Measurements from ENCODE around the gene GLIS1. TPM values are rescaled to one million over a fixed set of nuclear protein-coding genes. Genes with fewer than 3 reads are reported as not detected.

The GLIS1 gene
- total and polyA plus RNA-seq, 2 of the 8 experiments (the other 6 are each of a cell fraction or from before 2014, with no cell fraction given) = 0.15 to 0.22 TPM

- TF ChIP-seq, protein P1, sequence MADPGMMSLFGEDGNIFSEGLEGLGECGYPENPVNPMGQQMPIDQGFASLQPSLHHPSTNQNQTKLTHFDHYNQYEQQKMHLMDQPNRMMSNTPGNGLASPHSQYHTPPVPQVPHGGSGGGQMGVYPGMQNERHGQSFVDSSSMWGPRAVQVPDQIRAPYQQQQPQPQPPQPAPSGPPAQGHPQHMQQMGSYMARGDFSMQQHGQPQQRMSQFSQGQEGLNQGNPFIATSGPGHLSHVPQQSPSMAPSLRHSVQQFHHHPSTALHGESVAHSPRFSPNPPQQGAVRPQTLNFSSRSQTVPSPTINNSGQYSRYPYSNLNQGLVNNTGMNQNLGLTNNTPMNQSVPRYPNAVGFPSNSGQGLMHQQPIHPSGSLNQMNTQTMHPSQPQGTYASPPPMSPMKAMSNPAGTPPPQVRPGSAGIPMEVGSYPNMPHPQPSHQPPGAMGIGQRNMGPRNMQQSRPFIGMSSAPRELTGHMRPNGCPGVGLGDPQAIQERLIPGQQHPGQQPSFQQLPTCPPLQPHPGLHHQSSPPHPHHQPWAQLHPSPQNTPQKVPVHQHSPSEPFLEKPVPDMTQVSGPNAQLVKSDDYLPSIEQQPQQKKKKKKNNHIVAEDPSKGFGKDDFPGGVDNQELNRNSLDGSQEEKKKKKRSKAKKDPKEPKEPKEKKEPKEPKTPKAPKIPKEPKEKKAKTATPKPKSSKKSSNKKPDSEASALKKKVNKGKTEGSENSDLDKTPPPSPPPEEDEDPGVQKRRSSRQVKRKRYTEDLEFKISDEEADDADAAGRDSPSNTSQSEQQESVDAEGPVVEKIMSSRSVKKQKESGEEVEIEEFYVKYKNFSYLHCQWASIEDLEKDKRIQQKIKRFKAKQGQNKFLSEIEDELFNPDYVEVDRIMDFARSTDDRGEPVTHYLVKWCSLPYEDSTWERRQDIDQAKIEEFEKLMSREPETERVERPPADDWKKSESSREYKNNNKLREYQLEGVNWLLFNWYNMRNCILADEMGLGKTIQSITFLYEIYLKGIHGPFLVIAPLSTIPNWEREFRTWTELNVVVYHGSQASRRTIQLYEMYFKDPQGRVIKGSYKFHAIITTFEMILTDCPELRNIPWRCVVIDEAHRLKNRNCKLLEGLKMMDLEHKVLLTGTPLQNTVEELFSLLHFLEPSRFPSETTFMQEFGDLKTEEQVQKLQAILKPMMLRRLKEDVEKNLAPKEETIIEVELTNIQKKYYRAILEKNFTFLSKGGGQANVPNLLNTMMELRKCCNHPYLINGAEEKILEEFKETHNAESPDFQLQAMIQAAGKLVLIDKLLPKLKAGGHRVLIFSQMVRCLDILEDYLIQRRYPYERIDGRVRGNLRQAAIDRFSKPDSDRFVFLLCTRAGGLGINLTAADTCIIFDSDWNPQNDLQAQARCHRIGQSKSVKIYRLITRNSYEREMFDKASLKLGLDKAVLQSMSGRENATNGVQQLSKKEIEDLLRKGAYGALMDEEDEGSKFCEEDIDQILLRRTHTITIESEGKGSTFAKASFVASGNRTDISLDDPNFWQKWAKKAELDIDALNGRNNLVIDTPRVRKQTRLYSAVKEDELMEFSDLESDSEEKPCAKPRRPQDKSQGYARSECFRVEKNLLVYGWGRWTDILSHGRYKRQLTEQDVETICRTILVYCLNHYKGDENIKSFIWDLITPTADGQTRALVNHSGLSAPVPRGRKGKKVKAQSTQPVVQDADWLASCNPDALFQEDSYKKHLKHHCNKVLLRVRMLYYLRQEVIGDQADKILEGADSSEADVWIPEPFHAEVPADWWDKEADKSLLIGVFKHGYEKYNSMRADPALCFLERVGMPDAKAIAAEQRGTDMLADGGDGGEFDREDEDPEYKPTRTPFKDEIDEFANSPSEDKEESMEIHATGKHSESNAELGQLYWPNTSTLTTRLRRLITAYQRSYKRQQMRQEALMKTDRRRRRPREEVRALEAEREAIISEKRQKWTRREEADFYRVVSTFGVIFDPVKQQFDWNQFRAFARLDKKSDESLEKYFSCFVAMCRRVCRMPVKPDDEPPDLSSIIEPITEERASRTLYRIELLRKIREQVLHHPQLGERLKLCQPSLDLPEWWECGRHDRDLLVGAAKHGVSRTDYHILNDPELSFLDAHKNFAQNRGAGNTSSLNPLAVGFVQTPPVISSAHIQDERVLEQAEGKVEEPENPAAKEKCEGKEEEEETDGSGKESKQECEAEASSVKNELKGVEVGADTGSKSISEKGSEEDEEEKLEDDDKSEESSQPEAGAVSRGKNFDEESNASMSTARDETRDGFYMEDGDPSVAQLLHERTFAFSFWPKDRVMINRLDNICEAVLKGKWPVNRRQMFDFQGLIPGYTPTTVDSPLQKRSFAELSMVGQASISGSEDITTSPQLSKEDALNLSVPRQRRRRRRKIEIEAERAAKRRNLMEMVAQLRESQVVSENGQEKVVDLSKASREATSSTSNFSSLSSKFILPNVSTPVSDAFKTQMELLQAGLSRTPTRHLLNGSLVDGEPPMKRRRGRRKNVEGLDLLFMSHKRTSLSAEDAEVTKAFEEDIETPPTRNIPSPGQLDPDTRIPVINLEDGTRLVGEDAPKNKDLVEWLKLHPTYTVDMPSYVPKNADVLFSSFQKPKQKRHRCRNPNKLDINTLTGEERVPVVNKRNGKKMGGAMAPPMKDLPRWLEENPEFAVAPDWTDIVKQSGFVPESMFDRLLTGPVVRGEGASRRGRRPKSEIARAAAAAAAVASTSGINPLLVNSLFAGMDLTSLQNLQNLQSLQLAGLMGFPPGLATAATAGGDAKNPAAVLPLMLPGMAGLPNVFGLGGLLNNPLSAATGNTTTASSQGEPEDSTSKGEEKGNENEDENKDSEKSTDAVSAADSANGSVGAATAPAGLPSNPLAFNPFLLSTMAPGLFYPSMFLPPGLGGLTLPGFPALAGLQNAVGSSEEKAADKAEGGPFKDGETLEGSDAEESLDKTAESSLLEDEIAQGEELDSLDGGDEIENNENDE (IDR thresholded peaks at IDR 0.05; ENCODE audit: insufficient replicate concordance, low read length) = no peak
- TF ChIP-seq, protein P2, sequence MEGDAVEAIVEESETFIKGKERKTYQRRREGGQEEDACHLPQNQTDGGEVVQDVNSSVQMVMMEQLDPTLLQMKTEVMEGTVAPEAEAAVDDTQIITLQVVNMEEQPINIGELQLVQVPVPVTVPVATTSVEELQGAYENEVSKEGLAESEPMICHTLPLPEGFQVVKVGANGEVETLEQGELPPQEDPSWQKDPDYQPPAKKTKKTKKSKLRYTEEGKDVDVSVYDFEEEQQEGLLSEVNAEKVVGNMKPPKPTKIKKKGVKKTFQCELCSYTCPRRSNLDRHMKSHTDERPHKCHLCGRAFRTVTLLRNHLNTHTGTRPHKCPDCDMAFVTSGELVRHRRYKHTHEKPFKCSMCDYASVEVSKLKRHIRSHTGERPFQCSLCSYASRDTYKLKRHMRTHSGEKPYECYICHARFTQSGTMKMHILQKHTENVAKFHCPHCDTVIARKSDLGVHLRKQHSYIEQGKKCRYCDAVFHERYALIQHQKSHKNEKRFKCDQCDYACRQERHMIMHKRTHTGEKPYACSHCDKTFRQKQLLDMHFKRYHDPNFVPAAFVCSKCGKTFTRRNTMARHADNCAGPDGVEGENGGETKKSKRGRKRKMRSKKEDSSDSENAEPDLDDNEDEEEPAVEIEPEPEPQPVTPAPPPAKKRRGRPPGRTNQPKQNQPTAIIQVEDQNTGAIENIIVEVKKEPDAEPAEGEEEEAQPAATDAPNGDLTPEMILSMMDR (IDR thresholded peaks at IDR 0.05; ENCODE audit: control extremely low read depth in 1 of 3, insufficient read depth in 1 of 3, low read depth in 1 of 3, low read length in 3 of 3) = no peak
- no peak for TF ChIP-seq CBX5 (IDR thresholded peaks at IDR 0.05; ENCODE audit: low read depth, low read length)
- TF ChIP-seq FOSL1 (IDR thresholded peaks at IDR 0.05; ENCODE audit: insufficient read depth, low read depth, low read length) = no peak
- no peak for TF ChIP-seq SP4 (IDR thresholded peaks at IDR 0.05; ENCODE audit: low read length)
- no peak for TF ChIP-seq KDM1A (IDR thresholded peaks at IDR 0.05; ENCODE audit: borderline replicate concordance, low read length)
- no peak for TF ChIP-seq SUZ12 (IDR thresholded peaks at IDR 0.05; ENCODE audit: low read length)
- no peak for TF ChIP-seq POU5F1 (IDR thresholded peaks at IDR 0.05; ENCODE audit: low read depth, low read length)
- TF ChIP-seq MAFK (IDR thresholded peaks at IDR 0.05; ENCODE audit: low read depth, low read length) = no peak
These were observed 170.4 kb downstream of the GLIS1 start (continued) for GRCh38 chr1:53568540-53568939.

All from H1 (cell line).